K562 (cell line): ENCODE data around the gene ARHGEF17. TPM values are rescaled to one million over a fixed set of nuclear protein-coding genes. Genes with fewer than 3 reads are reported as not detected.

ENCODE experiments used
- ATAC-seq: fragments of 200-7000 bp; cut with Tn5 transposase; 3 replicates; pipeline ENCODE4 v1.9.1; 2020; ENCODE audit warnings: moderate library complexity
- BruUV-seq: library from RNA; stranded (reverse); fragments of 400-500 nt; replicated peaks from 2 replicates; lab custom pipeline; 2021; lab: Mats Ljungman, UMichigan
- CTCF ChIA-PET: fragments of 300-600 bp; formaldehyde crosslinking; extraction: SDS; loops from one replicate; lab custom pipeline; 2021; ENCODE audit warnings: low intra/inter-chr PET ratio; lab: Yijun Ruan, JAX
- POLR2A ChIA-PET: fragments of 300-600, 350-650 bp; sonication (Branson Sonifier 250); formaldehyde crosslinking; extraction: SDS; loops from one replicate; lab custom pipeline; 2021; ENCODE audit warnings: antibody characterized with exemption, inconsistent platforms; lab: Yijun Ruan, JAX
- DNase-seq, 4 experiments: peaks; one replicate each; pipeline versions ENCODE4 v3.0.0 to v3.0.0-alpha.2; 2011 to 2018; ENCODE audit warnings: low spot score in 3 of 4, mixed read lengths in 3 of 4; ENCODE audit errors: extremely low read depth in 1 of 4
- FAIRE-seq: peaks from 2 replicates; lab custom pipeline; 2011; peaks lifted over from hg19 to GRCh38; lab: Jason Lieb, UNC
- H2AFZ ChIP-seq: 2 replicates; pipeline ENCODE4 v1.6.0; 2011; ENCODE audit warnings: low read depth, low read length, control low read depth, inconsistent platforms
- H3K27ac ChIP-seq: fragments of 200-600 bp; 3 replicates; pipeline ENCODE4 v1.8.0; 2011; ENCODE audit warnings: low read depth, mild to moderate bottlenecking, control low read depth, inconsistent platforms, low read length, moderate library complexity, mixed read lengths; ENCODE audit errors: extremely low read depth
- H3K27me3 ChIP-seq, 2 experiments: fragments of 300-600 bp in 1 of 2; 2 replicates in 1 of 2; 3 replicates in 1 of 2; pipeline versions ENCODE4 v1.6.0 to v1.8.0; 2011; ENCODE audit warnings: inconsistent platforms in 2 of 2, low read length in 2 of 2, mild to moderate bottlenecking in 1 of 2, mixed read lengths in 1 of 2, moderate library complexity in 1 of 2; ENCODE audit not compliant: control insufficient read depth in 2 of 2, insufficient read depth in 2 of 2
- H3K36me3 ChIP-seq: fragments of 300-600 bp; 3 replicates; pipeline ENCODE4 v1.8.0; 2011; ENCODE audit warnings: mild to moderate bottlenecking, low read length, inconsistent platforms; ENCODE audit not compliant: control insufficient read depth, insufficient read depth
- H3K4me1 ChIP-seq, 2 experiments: fragments of 200-600 bp in 1 of 2; replicated peaks in 1 of 2; 2 replicates in 1 of 2; 3 replicates in 1 of 2; pipeline versions ENCODE4 v1.5.1 to v1.8.0; 2011; ENCODE audit warnings: inconsistent platforms in 2 of 2, low read length in 2 of 2, mild to moderate bottlenecking in 1 of 2, mixed read lengths in 1 of 2, moderate library complexity in 1 of 2; ENCODE audit not compliant: control insufficient read depth in 2 of 2, insufficient read depth in 2 of 2
- H3K4me2 ChIP-seq: 2 replicates; pipeline ENCODE4 v1.6.1; 2011; ENCODE audit warnings: low read length, control low read depth, inconsistent platforms, mixed read lengths; ENCODE audit not compliant: insufficient read depth
- H3K4me3 ChIP-seq: fragments of 200-600 bp; sonication (generic), shearing (Covaris generic); 2 replicates; pipeline ENCODE4 v1.5.1; 2016; ENCODE audit warnings: control low read depth, inconsistent platforms
- H3K79me2 ChIP-seq: fragments of 200-600 bp; 3 replicates; pipeline ENCODE4 v1.8.0; 2011; ENCODE audit warnings: low read length, inconsistent platforms; ENCODE audit not compliant: control insufficient read depth, insufficient read depth
- H3K9ac ChIP-seq, 2 experiments: 2 replicates each; pipeline versions ENCODE4 v1.6.0 to v1.6.1; 2011; ENCODE audit warnings: low read depth in 2 of 2, low read length in 2 of 2, control low read depth in 1 of 2, inconsistent platforms in 1 of 2, mild to moderate bottlenecking in 1 of 2, mixed read lengths in 1 of 2; ENCODE audit not compliant: insufficient read depth in 1 of 2
- H3K9me1 ChIP-seq: one replicate; pipeline ENCODE4 v1.6.0; 2011; ENCODE audit warnings: inconsistent platforms, mild to moderate bottlenecking, low read length, moderate library complexity; ENCODE audit not compliant: control insufficient read depth, insufficient read depth
- H3K9me3 ChIP-seq: replicated peaks from 2 replicates; pipeline ENCODE4 v1.5.1; 2011; ENCODE audit warnings: low read depth, low read length, inconsistent platforms; ENCODE audit not compliant: control insufficient read depth, insufficient read depth
- H4K20me1 ChIP-seq: replicated peaks from 2 replicates; pipeline ENCODE4 v1.6.1; 2011; ENCODE audit warnings: low read length, inconsistent platforms, mixed read lengths; ENCODE audit not compliant: control insufficient read depth, insufficient read depth
- CTCF ChIP-seq, 3 experiments: IDR thresholded peaks in 2 of 3; conservative IDR thresholded peaks in 1 of 3; 2 replicates each; pipeline ENCODE4 v1.5.1; 2011 to 2012; ENCODE audit warnings: low read length in 3 of 3, mild to moderate bottlenecking in 3 of 3, control low read depth in 2 of 3, improper control_type of control experiment in 1 of 3, inconsistent platforms in 1 of 3, low read depth in 1 of 3, mixed read lengths in 1 of 3, moderate library complexity in 1 of 3; ENCODE audit not compliant: insufficient read depth in 2 of 3
- EGR1 ChIP-seq: fragments of 450-650 bp; conservative IDR thresholded peaks from 2 replicates; pipeline ENCODE4 v1.6.1; 2017; ENCODE audit warnings: mild to moderate bottlenecking
- NELFE ChIP-seq: IDR thresholded peaks from 2 replicates; pipeline ENCODE4 v1.6.1; 2011; ENCODE audit warnings: mild to moderate bottlenecking; ENCODE audit not compliant: insufficient read depth, insufficient read length
- PTBP1 ChIP-seq: fragments of 200-400 bp; formaldehyde crosslinking; IDR thresholded peaks from 2 replicates; pipeline ENCODE4 v1.6.1; 2017; ENCODE audit warnings: low read depth, low read length
- SMARCE1 ChIP-seq: fragments of 450-650 bp; IDR thresholded peaks from 2 replicates; pipeline ENCODE4 v1.7.1; 2016; ENCODE audit warnings: mild to moderate bottlenecking
- WGBS: fragments of 100-300 bp; shearing (Covaris generic); methylation state at CpG from one replicate; pipeline ENCODE4 v1.1.6; 2016; ENCODE audit warnings: low coverage, mixed read lengths; ENCODE audit not compliant: insufficient coverage; ENCODE audit errors: missing lambda C conversion rate; 5-methylcytosine and 5-hydroxymethylcytosine counted together
- in situ Hi-C: fragments of 300-500 bp; cut with MboI; formaldehyde crosslinking; loops from 4 replicates; pipeline ENCODE4 v1.15.0; 2018; ENCODE audit warnings: inconsistent platforms, mixed read lengths
- intact Hi-C: fragments of 100-400 bp; cut with micrococcal nuclease; formaldehyde crosslinking; loops from 2 replicates; pipeline ENCODE4 v1.14.2; 2022
- polyA plus RNA-seq, 8 experiments: library from polyadenylated mRNA; depleted of rRNA in 4 of 8; stranded (reverse) in 5 of 8; unstranded in 3 of 8; fragments of >200 nt; fragmentation: Nextera tagmentation in 2 of 8; fragmentation: Illumina TruSeq in 1 of 8; extraction: Ambion mirVana in 2 of 8; extraction: Trizol in 1 of 8; gene quantifications; 2 replicates each; pipeline versions ENCODE4 v1.2.1 to v1.2.3, GENCODE V29; 2011 to 2014; ENCODE audit warnings: inconsistent platforms in 1 of 8, missing spikeins in 1 of 8
- total RNA-seq, 7 experiments: library from RNA; depleted of rRNA in 6 of 7; stranded (reverse); fragments of >200 nt in 6 of 7; fragmentation: Illumina TruSeq in 2 of 7; extraction: Trizol in 2 of 7; gene quantifications; 2 replicates each; pipeline versions ENCODE4 v1.2.1 to v1.2.3, GENCODE V29; 2011 to 2021; ENCODE audit warnings: low replicate concordance in 1 of 7
- TF ChIP-seq, protein P1 (sequence below): IDR thresholded peaks from 2 replicates; pipeline ENCODE4 v1.6.1; 2016; ENCODE audit warnings: missing genetic modification characterization, missing compliant biosample characterization

ARHGEF17 gene
- total and polyA plus RNA-seq, 9 of the 15 experiments (the other 6 are each of a cell fraction or from before 2014, with no cell fraction given), result 0.04 to 0.68 (median 0.10) TPM; not detected in 2

DNA sequence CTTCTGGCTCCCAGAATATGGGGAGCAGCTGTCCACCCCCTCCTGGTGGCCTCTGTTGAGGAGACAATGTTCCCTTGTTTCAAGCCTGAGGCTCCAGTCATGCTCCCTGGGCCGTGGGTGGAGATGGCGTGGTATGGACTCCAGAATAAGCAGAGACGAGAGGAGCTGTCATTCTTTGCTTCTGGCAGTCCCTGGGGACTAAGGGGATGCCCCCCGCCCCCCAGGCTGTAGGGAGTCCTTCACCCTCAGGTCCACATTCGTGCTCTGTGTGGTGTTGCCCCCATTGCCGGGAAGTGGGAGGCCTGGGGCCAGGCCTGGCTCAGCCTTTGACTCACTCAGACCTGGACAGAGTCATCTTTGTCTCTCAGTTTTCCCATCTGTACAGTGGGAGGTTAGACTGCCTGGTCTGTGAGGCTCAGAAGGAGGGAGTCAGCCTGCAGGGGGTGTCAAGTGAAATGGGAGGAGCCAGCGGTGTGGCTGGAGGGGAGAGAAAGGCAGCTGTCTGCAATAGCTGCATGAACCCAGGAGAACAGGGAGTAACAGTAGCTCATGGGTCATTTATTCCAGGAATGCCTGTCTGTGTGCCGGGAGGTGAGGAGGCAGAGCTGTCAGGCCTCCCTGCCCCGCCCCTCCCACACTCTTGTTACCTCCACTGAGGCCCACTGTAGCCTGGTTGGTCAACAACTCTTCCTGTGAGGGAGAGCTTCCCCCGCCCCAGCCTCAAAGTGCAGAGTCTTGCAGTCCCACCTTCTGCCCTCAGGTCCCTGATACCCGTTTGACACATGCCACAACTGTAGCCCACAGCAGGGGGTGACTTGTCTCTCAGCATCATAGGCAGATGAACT, 6.3 kb downstream of the ARHGEF17 start (continued):
- 0 out of 6 replicates have a peak, but pooled peaks of 1 of the 3 experiments have one; percentile 9 for TF ChIP-seq CTCF (IDR thresholded peaks at IDR 0.05 in 2 of 3, conservative IDR thresholded peaks at IDR 0.05 in 1 of 3; ENCODE audit: insufficient read depth in 2 of 3, low read depth in 1 of 3, low read length in 3 of 3)
- TF ChIP-seq PTBP1, result peak; percentile 77; the same call in 1 of the 2 replicates

DNA sequence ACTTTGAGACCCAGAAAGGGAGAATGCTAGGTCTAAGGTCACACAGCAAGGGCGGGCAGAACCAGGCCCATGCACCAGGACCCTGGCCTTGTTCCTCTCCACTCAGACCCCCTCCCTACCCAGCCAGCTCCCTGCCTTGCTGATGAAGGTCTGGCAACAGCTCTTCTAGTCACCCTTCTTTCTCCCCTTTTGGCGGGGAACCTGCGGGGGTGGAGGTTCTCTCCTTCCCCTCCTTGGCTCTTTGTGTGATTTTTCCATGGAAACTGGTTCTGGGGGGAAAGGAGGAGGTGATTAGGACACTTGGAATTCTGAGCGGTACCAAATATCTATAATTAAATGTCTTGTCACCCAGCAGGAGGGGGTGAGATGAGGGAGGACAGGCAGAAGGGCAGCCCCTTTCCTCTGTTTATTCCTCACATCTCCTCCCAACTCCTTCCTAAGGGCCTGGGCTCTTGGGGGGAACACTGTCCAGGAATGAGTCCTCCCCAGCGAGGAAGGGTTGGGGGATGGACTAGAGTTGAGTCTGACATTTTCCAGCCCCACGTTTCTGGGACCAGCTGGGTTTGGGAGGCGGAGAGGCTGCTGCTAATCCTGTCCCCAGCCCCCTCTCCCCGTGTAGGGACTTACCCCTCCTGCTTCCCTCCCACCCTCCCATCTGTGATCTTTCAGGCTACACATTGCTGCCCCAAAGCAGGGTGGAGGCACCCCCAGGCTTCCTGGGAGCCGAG, 7.4 kb downstream of the ARHGEF17 start:
- ChIA-PET POLR2A (interaction anchor here (1.1 to 1.2 kb wide), 2 partner anchors 8 to 12 kb away, joined by 3 to 4 read pairs; no protein-coding TSS in a partner anchor), CTCF (no interaction called here)
- Histone ChIP-seq H4K20me1 (no peaks in the 10 kb centered on the region), H2AFZ (no peak overlapping the region), H3K9ac (0 out of 4 replicates have a peak overlapping the region, but pooled peaks of 1 of the 2 experiments have one; percentile 1), H3K79me2 (no peaks in the 10 kb centered on the region), H3K27me3 (peaks cover 0 to 27% of the 10 kb centered on the region in 2 experiments; a peak in 2 of 5 replicates), H3K9me3 (no peaks in the 10 kb centered on the region), H3K4me3 (no peak overlapping the region), H3K36me3 (no peaks in the 10 kb centered on the region), H3K9me1 (no peaks in the 10 kb centered on the region), H3K27ac (no peak overlapping the region), H3K4me1 (peaks cover 0 to 3% of the 10 kb centered on the region in 2 experiments; a peak in 2 of 5 replicates)
- in situ Hi-C loops, result no loop called here
- ATAC-seq, result no peak
- no peak for DNase-seq
- 26% methylated on average over 8 of the region's 9 CpGs for WGBS
- intact Hi-C loops, result no loop called here
- TF ChIP-seq NELFE (no peak), EGR1 (0 out of 2 replicates have a peak, but pooled peaks have one; percentile 8), SMARCE1 (no peak)
- TF ChIP-seq, protein P1, sequence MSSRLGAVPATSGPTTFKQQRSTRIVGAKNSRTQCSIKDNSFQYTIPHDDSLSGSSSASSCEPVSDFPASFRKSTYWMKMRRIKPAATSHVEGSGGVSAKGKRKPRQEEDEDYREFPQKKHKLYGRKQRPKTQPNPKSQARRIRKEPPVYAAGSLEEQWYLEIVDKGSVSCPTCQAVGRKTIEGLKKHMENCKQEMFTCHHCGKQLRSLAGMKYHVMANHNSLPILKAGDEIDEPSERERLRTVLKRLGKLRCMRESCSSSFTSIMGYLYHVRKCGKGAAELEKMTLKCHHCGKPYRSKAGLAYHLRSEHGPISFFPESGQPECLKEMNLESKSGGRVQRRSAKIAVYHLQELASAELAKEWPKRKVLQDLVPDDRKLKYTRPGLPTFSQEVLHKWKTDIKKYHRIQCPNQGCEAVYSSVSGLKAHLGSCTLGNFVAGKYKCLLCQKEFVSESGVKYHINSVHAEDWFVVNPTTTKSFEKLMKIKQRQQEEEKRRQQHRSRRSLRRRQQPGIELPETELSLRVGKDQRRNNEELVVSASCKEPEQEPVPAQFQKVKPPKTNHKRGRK, result no peak
- TF ChIP-seq, all 486 proteins: peak for 1
- no TSS peak for BruUV-seq
- no peak overlapping the region for H3K4me2 ChIP-seq
- no peak for FAIRE-seq
